Measurements from ENCODE around the gene POU2AF2. TPM values are rescaled to one million over a fixed set of nuclear protein-coding genes. Genes with fewer than 3 reads are reported as not detected.

Gene POU2AF2
- polyA plus RNA-seq, 1 donor from 2014 or later, result not detected

DNA sequence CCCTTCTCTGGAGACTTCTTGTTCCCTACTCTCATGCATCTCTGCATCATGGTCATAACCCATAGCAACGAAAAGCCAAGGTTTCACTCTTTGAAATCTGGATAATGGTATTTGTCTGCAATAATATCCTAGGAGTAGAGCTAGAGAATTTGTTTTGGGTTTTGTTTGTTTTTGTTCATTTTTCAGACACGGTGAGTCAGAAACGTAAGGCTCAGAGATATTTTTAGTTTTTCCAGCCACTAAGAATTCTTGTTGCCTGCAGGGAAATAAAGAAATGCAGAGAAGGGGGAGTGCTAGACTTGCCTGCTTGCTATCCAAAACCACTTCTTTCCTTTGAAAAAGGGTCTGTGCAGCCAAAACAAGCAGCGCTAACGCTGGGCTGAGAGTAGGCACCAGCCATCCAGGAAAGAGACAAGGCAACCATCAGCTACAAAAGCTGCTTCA, 78.8 kb downstream of the POU2AF2 start:
- no peaks in the 10 kb centered on the region for H3K27me3 ChIP-seq (ENCODE audit: insufficient read depth, low read depth, low read length)
- no peak overlapping the region for H2AFZ ChIP-seq (ENCODE audit: low read depth, low read length)
- H3K4me2 ChIP-seq (ENCODE audit: low read length), result no peak overlapping the region
- no peaks in the 10 kb centered on the region for H3K9me2 ChIP-seq (ENCODE audit: insufficient read depth, low read length)
- no peaks in the 10 kb centered on the region for H3F3A ChIP-seq (ENCODE audit: insufficient read depth, low read length, poor library complexity, severe bottlenecking)
- H3K9me3 ChIP-seq (ENCODE audit: low read length), result no peaks in the 10 kb centered on the region
- no peaks in the 10 kb centered on the region for H4K20me1 ChIP-seq (ENCODE audit: insufficient read depth)
- no peak overlapping the region for H3K9ac ChIP-seq (ENCODE audit: low read length)
- no peaks in the 10 kb centered on the region for H3K36me3 ChIP-seq (ENCODE audit: insufficient read depth, low read length)
- TF ChIP-seq EZH2 (IDR thresholded peaks at IDR 0.05; ENCODE audit: borderline replicate concordance, insufficient read depth, low read length, poor library complexity, severe bottlenecking) (no peak), RAD21 (conservative IDR thresholded peaks at IDR 0.05) (no peak), SMC3 (conservative IDR thresholded peaks at IDR 0.05; ENCODE audit: poor library complexity) (no peak), TAF1 (IDR thresholded peaks at IDR 0.05; ENCODE audit: low read depth) (no peak), MXI1 (conservative IDR thresholded peaks at IDR 0.05; ENCODE audit: poor library complexity, severe bottlenecking) (no peak), EP300 (conservative IDR thresholded peaks at IDR 0.05; ENCODE audit: poor library complexity, severe bottlenecking) (no peak), POLR2AphosphoS5 (IDR thresholded peaks at IDR 0.05) (no peak)
- TF ChIP-seq, protein P1, sequence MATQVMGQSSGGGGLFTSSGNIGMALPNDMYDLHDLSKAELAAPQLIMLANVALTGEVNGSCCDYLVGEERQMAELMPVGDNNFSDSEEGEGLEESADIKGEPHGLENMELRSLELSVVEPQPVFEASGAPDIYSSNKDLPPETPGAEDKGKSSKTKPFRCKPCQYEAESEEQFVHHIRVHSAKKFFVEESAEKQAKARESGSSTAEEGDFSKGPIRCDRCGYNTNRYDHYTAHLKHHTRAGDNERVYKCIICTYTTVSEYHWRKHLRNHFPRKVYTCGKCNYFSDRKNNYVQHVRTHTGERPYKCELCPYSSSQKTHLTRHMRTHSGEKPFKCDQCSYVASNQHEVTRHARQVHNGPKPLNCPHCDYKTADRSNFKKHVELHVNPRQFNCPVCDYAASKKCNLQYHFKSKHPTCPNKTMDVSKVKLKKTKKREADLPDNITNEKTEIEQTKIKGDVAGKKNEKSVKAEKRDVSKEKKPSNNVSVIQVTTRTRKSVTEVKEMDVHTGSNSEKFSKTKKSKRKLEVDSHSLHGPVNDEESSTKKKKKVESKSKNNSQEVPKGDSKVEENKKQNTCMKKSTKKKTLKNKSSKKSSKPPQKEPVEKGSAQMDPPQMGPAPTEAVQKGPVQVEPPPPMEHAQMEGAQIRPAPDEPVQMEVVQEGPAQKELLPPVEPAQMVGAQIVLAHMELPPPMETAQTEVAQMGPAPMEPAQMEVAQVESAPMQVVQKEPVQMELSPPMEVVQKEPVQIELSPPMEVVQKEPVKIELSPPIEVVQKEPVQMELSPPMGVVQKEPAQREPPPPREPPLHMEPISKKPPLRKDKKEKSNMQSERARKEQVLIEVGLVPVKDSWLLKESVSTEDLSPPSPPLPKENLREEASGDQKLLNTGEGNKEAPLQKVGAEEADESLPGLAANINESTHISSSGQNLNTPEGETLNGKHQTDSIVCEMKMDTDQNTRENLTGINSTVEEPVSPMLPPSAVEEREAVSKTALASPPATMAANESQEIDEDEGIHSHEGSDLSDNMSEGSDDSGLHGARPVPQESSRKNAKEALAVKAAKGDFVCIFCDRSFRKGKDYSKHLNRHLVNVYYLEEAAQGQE (IDR thresholded peaks at IDR 0.05; ENCODE audit: borderline replicate concordance), result no peak
- TF ChIP-seq, protein P2, sequence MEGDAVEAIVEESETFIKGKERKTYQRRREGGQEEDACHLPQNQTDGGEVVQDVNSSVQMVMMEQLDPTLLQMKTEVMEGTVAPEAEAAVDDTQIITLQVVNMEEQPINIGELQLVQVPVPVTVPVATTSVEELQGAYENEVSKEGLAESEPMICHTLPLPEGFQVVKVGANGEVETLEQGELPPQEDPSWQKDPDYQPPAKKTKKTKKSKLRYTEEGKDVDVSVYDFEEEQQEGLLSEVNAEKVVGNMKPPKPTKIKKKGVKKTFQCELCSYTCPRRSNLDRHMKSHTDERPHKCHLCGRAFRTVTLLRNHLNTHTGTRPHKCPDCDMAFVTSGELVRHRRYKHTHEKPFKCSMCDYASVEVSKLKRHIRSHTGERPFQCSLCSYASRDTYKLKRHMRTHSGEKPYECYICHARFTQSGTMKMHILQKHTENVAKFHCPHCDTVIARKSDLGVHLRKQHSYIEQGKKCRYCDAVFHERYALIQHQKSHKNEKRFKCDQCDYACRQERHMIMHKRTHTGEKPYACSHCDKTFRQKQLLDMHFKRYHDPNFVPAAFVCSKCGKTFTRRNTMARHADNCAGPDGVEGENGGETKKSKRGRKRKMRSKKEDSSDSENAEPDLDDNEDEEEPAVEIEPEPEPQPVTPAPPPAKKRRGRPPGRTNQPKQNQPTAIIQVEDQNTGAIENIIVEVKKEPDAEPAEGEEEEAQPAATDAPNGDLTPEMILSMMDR (IDR thresholded peaks at IDR 0.05; ENCODE audit: poor library complexity, severe bottlenecking), result no peak
- H3K4me3 ChIP-seq (ENCODE audit: low read length), result no peak overlapping the region
- H3K79me2 ChIP-seq (replicated peaks; ENCODE audit: insufficient read depth, low read length), result no peaks in the 10 kb centered on the region
- H3K27ac ChIP-seq (ENCODE audit: low read length), result no peak overlapping the region

DNA sequence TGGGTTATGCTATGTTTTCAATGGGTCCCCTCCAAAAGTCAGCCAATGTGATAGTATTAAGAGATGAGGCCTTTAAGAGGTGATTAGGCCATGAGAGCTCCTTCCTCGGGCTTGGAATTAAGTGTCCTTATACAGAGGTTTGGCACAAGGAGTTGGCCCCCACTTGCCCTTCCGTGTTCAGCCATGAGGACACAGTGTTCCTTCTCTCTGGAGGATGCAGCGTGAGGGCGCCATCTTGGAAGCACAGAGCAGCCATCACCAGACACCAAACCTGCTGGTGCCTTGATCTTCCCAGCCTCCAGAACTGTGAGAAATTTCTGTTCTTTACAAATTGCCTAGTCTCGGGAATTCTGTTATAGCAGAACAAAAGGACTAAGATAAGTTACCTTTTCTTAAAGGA, 79.7 kb downstream of the POU2AF2 start:
- Histone ChIP-seq H3F3A (ENCODE audit: insufficient read depth, low read length, poor library complexity, severe bottlenecking) (no peaks in the 10 kb centered on the region), H3K4me3 (ENCODE audit: low read length) (no peak overlapping the region), H3K4me2 (ENCODE audit: low read length) (no peak overlapping the region), H3K27me3 (ENCODE audit: insufficient read depth, low read depth, low read length) (no peaks in the 10 kb centered on the region), H3K9me3 (ENCODE audit: low read length) (no peaks in the 10 kb centered on the region), H3K27ac (ENCODE audit: low read length) (no peak overlapping the region), H3K9me2 (ENCODE audit: insufficient read depth, low read length) (no peaks in the 10 kb centered on the region), H3K79me2 (replicated peaks; ENCODE audit: insufficient read depth, low read length) (no peaks in the 10 kb centered on the region), H4K20me1 (ENCODE audit: insufficient read depth) (no peaks in the 10 kb centered on the region), H3K36me3 (ENCODE audit: insufficient read depth, low read length) (no peaks in the 10 kb centered on the region), H3K9ac (ENCODE audit: low read length) (no peak overlapping the region), H2AFZ (ENCODE audit: low read depth, low read length) (no peak overlapping the region)
- TF ChIP-seq, protein P2 (IDR thresholded peaks at IDR 0.05; ENCODE audit: poor library complexity, severe bottlenecking), result no peak
- TF ChIP-seq POLR2AphosphoS5 (IDR thresholded peaks at IDR 0.05) (no peak), EZH2 (IDR thresholded peaks at IDR 0.05; ENCODE audit: borderline replicate concordance, insufficient read depth, low read length, poor library complexity, severe bottlenecking) (no peak), RAD21 (conservative IDR thresholded peaks at IDR 0.05) (no peak), MXI1 (conservative IDR thresholded peaks at IDR 0.05; ENCODE audit: poor library complexity, severe bottlenecking) (no peak), SMC3 (conservative IDR thresholded peaks at IDR 0.05; ENCODE audit: poor library complexity) (no peak), TAF1 (IDR thresholded peaks at IDR 0.05; ENCODE audit: low read depth) (no peak)
- TF ChIP-seq, protein P1 (IDR thresholded peaks at IDR 0.05; ENCODE audit: borderline replicate concordance), result no peak
